DND-41 (cell line): Measurements from ENCODE around the gene CARMIL1.

ENCODE experiments used
- CTCF ChIP-seq: IDR thresholded peaks from 2 replicates; pipeline ENCODE4 v1.5.1; 2012; ENCODE audit warnings: borderline replicate concordance, low read length, moderate library complexity, mild to moderate bottlenecking; ENCODE audit not compliant: poor library complexity, severe bottlenecking; ENCODE audit errors: extremely low read depth
- EZH2 ChIP-seq: IDR thresholded peaks from 3 replicates; pipeline ENCODE4 v1.6.1; 2012; ENCODE audit warnings: borderline replicate concordance, low read depth, mild to moderate bottlenecking, moderate library complexity, low read length, inconsistent platforms; ENCODE audit not compliant: severe bottlenecking

- TF ChIP-seq CTCF, result no peak
- no peak for TF ChIP-seq EZH2
Measured at GRCh38 chr6:25257686-25258348, 21.4 kb upstream of the CARMIL1 start.
